Kidney (tissue), 14 donors: ENCODE results near the gene LEAP2. TPM values are rescaled to one million over a fixed set of nuclear protein-coding genes. Genes with fewer than 3 reads are reported as not detected.

Experiments used
- DNase-seq, 5 donors: peaks; one replicate each; pipeline ENCODE4 v3.0.0-alpha.2; 2013 to 2020
- FAIRE-seq: peaks from 2 replicates; lab custom pipeline; 2012; peaks lifted over from hg19 to GRCh38; lab: Jason Lieb, UNC
- H3K27ac ChIP-seq, 2 donors: one replicate each; pipeline ENCODE4 v1.7.0; 2013; ENCODE audit warnings: low read depth in 2 of 2, low read length in 2 of 2, inconsistent platforms in 1 of 2
- H3K27me3 ChIP-seq: one replicate; pipeline ENCODE4 v1.7.1; 2013; ENCODE audit warnings: low read length, inconsistent platforms; ENCODE audit not compliant: control insufficient read depth, insufficient read depth
- H3K36me3 ChIP-seq, 3 donors: one replicate each; pipeline versions ENCODE4 v1.7.0 to v1.7.1; 2013; ENCODE audit warnings: low read length in 3 of 3, control low read depth in 1 of 3, inconsistent platforms in 1 of 3; ENCODE audit not compliant: insufficient read depth in 3 of 3, control insufficient read depth in 2 of 3
- H3K4me1 ChIP-seq, 3 donors: one replicate each; pipeline versions ENCODE4 v1.7.0 to v1.7.1; 2013; ENCODE audit warnings: low read length in 3 of 3, inconsistent platforms in 1 of 3, low read depth in 1 of 3; ENCODE audit not compliant: control insufficient read depth in 2 of 3, insufficient read depth in 2 of 3
- H3K4me3 ChIP-seq, 3 donors: one replicate each; pipeline versions ENCODE4 v1.7.0 to v1.8.1; 2013; ENCODE audit warnings: low read length in 3 of 3, control low read depth in 1 of 3, inconsistent platforms in 1 of 3
- H3K9ac ChIP-seq, 3 donors: one replicate each; pipeline versions ENCODE4 v1.7.0 to v1.7.1; 2013; ENCODE audit warnings: low read length in 3 of 3, control low read depth in 1 of 3, inconsistent platforms in 1 of 3
- H3K9me3 ChIP-seq, 3 donors: one replicate each; pipeline versions ENCODE4 v1.7.0 to v1.7.1; 2013; ENCODE audit warnings: low read length in 3 of 3, control low read depth in 1 of 3, inconsistent platforms in 1 of 3; ENCODE audit not compliant: control insufficient read depth in 2 of 3, insufficient read depth in 1 of 3
- CTCF ChIP-seq: IDR thresholded peaks from 3 replicates; pipeline ENCODE4 v1.5.1; 2012; ENCODE audit warnings: mild to moderate bottlenecking, moderate library complexity, borderline replicate concordance; ENCODE audit not compliant: insufficient read depth; ENCODE audit errors: extremely low read depth
- intact Hi-C: fragments of 100-400 bp; cut with DNase I; formaldehyde crosslinking; loops from one replicate; pipeline ENCODE4 v1.11.1; 2022
- polyA plus RNA-seq: library from polyadenylated mRNA; stranded (reverse); fragments of 350-450 nt; fragmentation: Illumina TruSeq; extraction: RNeasy Lipid Tissue Mini Kit (QIAGEN cat#74804); gene quantifications from one replicate; pipeline ENCODE4 v1.2.3, GENCODE V29; 2014; ENCODE audit warnings: low read depth, low replicate concordance; ENCODE audit not compliant: insufficient read depth
- total RNA-seq: library from RNA; stranded (reverse); fragmentation: NEBNext Ultra II Directional; extraction: Animal tissue kit (Norgen Biotek cat#: 25700); gene quantifications from one replicate; pipeline ENCODE4 v1.2.1, GENCODE V29; 2021
- donor health status: control.
- donor health status: control.
- donor health status: control.
- donor health status: control.
- donor health status: control.
- donor health status: DM: yes; HTN: yes; CAD: no.
- donor health status: Normal renal cell carcinoma (clear cell type).

LEAP2 gene
- total and polyA plus RNA-seq, 2 donors from 2014 or later, result 1.5 to 6.9 TPM

- no peak for TF ChIP-seq CTCF
- no peak overlapping the region for H3K4me3 ChIP-seq
- H3K9ac ChIP-seq, result no peak overlapping the region
- no peak overlapping the region for H3K27ac ChIP-seq
- H3K9me3 ChIP-seq, result no peaks in the 10 kb centered on the region
- intact Hi-C loops, result no loop called here
- no peaks in the 10 kb centered on the region for H3K27me3 ChIP-seq
- FAIRE-seq (no peak), DNase-seq (no peak)
- H3K4me1 ChIP-seq, result no peaks in the 10 kb centered on the region
- peaks cover 0 to 11% (median 2%) of the 10 kb centered on the region in 3 donors for H3K36me3 ChIP-seq
These were observed 42.2 kb downstream of the LEAP2 start for GRCh38 chr5:132915681-132916080.

- no peak overlapping the region for H3K4me3 ChIP-seq
- no peak overlapping the region for H3K9ac ChIP-seq
- intact Hi-C loops, result no loop called here
- H3K4me1 ChIP-seq, result no peaks in the 10 kb centered on the region
- no peaks in the 10 kb centered on the region for H3K9me3 ChIP-seq
- DNase-seq (no peak), FAIRE-seq (no peak)
- peaks cover 0 to 11% (median 2%) of the 10 kb centered on the region in 3 donors for H3K36me3 ChIP-seq
- H3K27me3 ChIP-seq, result no peaks in the 10 kb centered on the region
- H3K27ac ChIP-seq, result no peak overlapping the region
- TF ChIP-seq CTCF, result no peak
These were observed 42.6 kb downstream of the LEAP2 start for GRCh38 chr5:132916086-132916485.

Other genes with a start within 250 kb of the LEAP2 start
- gene IL13, start 215.5 kb upstream of the LEAP2 start, total RNA-seq, result not detected
- not detected for gene IL13, start 215.5 kb upstream of the LEAP2 start, polyA plus RNA-seq
- gene IL4, start 199.7 kb upstream of the LEAP2 start, total RNA-seq, result not detected
- not detected for gene IL4, start 199.7 kb upstream of the LEAP2 start, polyA plus RNA-seq
- gene KIF3A, start 136.1 kb upstream of the LEAP2 start, total RNA-seq, result 13.9 TPM
- 7.1 TPM for gene KIF3A, start 136.1 kb upstream of the LEAP2 start, polyA plus RNA-seq
- 3.4 TPM for gene CCNI2, start 126.2 kb upstream of the LEAP2 start, total RNA-seq
- gene CCNI2, start 126.2 kb upstream of the LEAP2 start, polyA plus RNA-seq, result 3.8 TPM
- 54.4 TPM for gene SEPTIN8, start 96.4 kb upstream of the LEAP2 start, total RNA-seq
- 24.9 TPM for gene SEPTIN8, start 96.4 kb upstream of the LEAP2 start, polyA plus RNA-seq
- 4.1 TPM for gene SOWAHA, start 60.4 kb upstream of the LEAP2 start, total RNA-seq
- 7.1 TPM for gene SOWAHA, start 60.4 kb upstream of the LEAP2 start, polyA plus RNA-seq
- gene SHROOM1, start 43.0 kb upstream of the LEAP2 start, total RNA-seq, result 13.4 TPM
- 7.8 TPM for gene SHROOM1, start 43.0 kb upstream of the LEAP2 start, polyA plus RNA-seq
- gene GDF9, start 7.2 kb upstream of the LEAP2 start, total RNA-seq, result 0.88 TPM
- gene GDF9, start 7.2 kb upstream of the LEAP2 start, polyA plus RNA-seq, result 0.88 TPM
- gene UQCRQ, start 7.0 kb upstream of the LEAP2 start, total RNA-seq, result 306 TPM
- gene UQCRQ, start 7.0 kb upstream of the LEAP2 start, polyA plus RNA-seq, result 1,158 TPM
- 83.7 TPM for gene AFF4, start 90.0 kb downstream of the LEAP2 start, total RNA-seq
- 8.8 TPM for gene AFF4, start 90.0 kb downstream of the LEAP2 start, polyA plus RNA-seq
- 19.9 TPM for gene ZCCHC10, start 152.9 kb downstream of the LEAP2 start, total RNA-seq
- 32.7 TPM for gene ZCCHC10, start 152.9 kb downstream of the LEAP2 start, polyA plus RNA-seq
- gene HSPA4, start 178.3 kb downstream of the LEAP2 start, total RNA-seq, result 79.7 TPM
- 81.5 TPM for gene HSPA4, start 178.3 kb downstream of the LEAP2 start, polyA plus RNA-seq